HG02981 (cell line): ENCODE data around the gene SSRP1.

ENCODE experiments used
- ATAC-seq: cut with Tn5 transposase; IDR thresholded peaks from one replicate; pipeline ENCODE4 v1.9.1; 2021; ENCODE audit warnings: mild to moderate bottlenecking, moderate library complexity; ENCODE audit not compliant: unreplicated experiment

SSRP1 gene

DNA sequence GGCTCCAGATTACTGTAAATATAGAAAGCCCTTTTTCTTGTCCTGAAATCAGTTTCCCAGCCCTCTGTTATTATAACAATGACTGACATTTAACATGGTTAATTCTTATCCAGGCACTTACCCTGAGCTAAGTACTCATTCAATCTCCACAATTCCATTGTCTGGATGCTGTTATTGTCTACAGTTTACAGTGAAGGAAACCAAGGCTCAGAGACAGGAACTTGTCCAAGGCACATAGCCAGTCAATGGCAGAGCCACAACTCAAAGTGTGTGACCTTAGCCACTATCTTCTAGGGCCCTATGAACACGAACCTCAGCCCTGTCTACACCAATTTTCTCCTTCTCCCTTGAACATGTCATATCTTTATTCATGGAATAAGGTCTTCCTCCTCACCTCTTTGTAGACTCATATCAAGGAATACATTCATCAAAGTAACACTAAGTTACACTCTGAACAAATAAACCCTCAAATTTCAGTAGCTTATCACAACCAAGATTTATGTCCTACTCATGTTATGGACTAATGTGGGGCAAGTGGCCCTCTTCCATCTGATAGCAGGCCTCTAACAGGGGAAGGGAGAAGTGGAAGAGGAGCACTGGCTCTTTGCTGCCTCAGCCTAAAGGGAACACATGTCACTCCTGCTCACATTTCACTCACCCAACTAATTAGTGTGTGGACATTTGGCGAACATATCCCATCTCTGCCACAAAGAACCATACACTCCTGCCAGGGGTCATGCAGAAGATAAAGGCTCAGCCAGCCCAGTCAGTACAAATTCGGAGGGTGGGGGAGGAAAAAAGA lies 59.3 kb downstream of the SSRP1 start:
- ATAC-seq, result no peak
